H1 (cell line): ENCODE data around the gene C1QTNF1.

ENCODE experiments used
- EP300 ChIP-seq, 2 experiments: IDR thresholded peaks; 1 replicate in 1 of 2; 2 replicates in 1 of 2; pipeline ENCODE4 v1.6.1; 2011 to 2012; ENCODE audit warnings: low read depth in 2 of 2, low read length in 2 of 2, mild to moderate bottlenecking in 2 of 2, borderline replicate concordance in 1 of 2, inconsistent platforms in 1 of 2, moderate library complexity in 1 of 2
- HDAC2 ChIP-seq, 2 experiments: fragments of 300-600 bp in 1 of 2; sonication (generic) in 1 of 2; IDR thresholded peaks; 2 replicates each; pipeline ENCODE4 v1.6.1; 2011 to 2012; ENCODE audit warnings: low read depth in 2 of 2, low read length in 2 of 2, mild to moderate bottlenecking in 2 of 2, moderate library complexity in 2 of 2, borderline replicate concordance in 1 of 2, inconsistent platforms in 1 of 2
- HDAC6 ChIP-seq: IDR thresholded peaks from one replicate; pipeline ENCODE4 v1.7.1; 2012; ENCODE audit warnings: low read depth, mild to moderate bottlenecking, inconsistent platforms, low read length, moderate library complexity
- JUN ChIP-seq: IDR thresholded peaks from 2 replicates; pipeline ENCODE4 v1.6.1; 2011; ENCODE audit warnings: low read depth, mild to moderate bottlenecking, improper control_type of control experiment, low read length
- NRF1 ChIP-seq: IDR thresholded peaks from 2 replicates; pipeline ENCODE4 v1.6.1; 2011; ENCODE audit warnings: mild to moderate bottlenecking, low read depth, low read length, improper control_type of control experiment
- POLR2A ChIP-seq, 2 experiments: IDR thresholded peaks; 1 replicate in 1 of 2; 2 replicates in 1 of 2; pipeline ENCODE4 v1.6.1; 2011; ENCODE audit warnings: low read depth in 2 of 2, low read length in 2 of 2, mild to moderate bottlenecking in 2 of 2; ENCODE audit errors: control extremely low read depth in 1 of 2
- SUZ12 ChIP-seq: fragments of 200-600 bp; sonication (generic); IDR thresholded peaks from 2 replicates; pipeline ENCODE4 v1.6.1; 2012; ENCODE audit warnings: mild to moderate bottlenecking, inconsistent platforms, low read length, moderate library complexity, mixed read lengths
- TF ChIP-seq, protein P1 (sequence below), 3 experiments: IDR thresholded peaks; 1 replicate in 2 of 3; 2 replicates in 1 of 3; pipeline versions ENCODE4 v1.5.1 to v1.6.1; 2011; ENCODE audit warnings: low read length in 3 of 3, mild to moderate bottlenecking in 3 of 3, inconsistent platforms in 2 of 3, low read depth in 1 of 3, moderate library complexity in 1 of 3; ENCODE audit not compliant: insufficient read depth in 1 of 3; ENCODE audit errors: control extremely low read depth in 1 of 3

DNA sequence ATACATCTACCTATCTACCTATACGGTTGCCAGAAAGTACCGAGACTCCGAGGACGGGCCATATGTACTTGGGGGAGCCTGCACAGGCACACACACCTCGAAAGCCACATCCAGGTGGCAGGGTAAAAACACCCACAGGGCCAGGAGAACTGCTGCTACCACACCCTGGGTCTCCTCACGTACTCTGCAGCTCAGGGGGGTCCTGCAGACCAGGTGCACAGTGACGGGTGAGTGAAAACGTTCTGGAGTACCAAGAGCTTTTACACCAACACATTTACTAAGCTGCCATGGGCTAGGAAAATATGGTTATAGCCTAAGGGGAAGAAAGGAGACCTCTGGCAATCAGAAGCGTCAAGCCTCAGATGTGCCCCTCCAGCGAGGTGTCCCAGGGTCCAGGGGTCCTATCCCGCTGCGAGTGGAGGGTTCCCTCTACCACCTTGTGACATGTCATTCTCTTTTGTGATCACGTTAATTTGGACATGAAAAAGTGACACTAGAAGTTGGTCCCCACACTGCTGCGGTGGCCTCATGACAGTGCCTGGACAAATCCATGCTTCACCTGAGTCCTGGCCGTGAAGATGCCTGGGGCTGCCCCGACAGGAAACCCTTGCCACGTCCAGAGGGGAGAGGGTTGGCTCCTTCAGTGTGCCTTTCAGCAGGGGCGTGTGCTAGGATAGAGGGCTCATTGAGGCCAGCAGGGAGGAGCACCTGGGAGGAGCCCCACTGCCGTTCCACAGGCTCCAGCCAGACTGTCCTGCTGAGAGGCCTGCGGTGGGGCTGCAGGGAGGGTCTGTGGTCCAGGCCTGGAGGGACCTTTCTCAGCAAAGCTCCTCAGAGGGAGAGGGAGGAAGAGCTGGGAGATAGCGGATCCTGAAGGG lies 16.2 kb upstream of the C1QTNF1 start:
- TF ChIP-seq, protein P1, sequence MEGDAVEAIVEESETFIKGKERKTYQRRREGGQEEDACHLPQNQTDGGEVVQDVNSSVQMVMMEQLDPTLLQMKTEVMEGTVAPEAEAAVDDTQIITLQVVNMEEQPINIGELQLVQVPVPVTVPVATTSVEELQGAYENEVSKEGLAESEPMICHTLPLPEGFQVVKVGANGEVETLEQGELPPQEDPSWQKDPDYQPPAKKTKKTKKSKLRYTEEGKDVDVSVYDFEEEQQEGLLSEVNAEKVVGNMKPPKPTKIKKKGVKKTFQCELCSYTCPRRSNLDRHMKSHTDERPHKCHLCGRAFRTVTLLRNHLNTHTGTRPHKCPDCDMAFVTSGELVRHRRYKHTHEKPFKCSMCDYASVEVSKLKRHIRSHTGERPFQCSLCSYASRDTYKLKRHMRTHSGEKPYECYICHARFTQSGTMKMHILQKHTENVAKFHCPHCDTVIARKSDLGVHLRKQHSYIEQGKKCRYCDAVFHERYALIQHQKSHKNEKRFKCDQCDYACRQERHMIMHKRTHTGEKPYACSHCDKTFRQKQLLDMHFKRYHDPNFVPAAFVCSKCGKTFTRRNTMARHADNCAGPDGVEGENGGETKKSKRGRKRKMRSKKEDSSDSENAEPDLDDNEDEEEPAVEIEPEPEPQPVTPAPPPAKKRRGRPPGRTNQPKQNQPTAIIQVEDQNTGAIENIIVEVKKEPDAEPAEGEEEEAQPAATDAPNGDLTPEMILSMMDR (IDR thresholded peaks at IDR 0.05; ENCODE audit: control extremely low read depth in 1 of 3, insufficient read depth in 1 of 3, low read depth in 1 of 3, low read length in 3 of 3): no peak
- TF ChIP-seq POLR2A (IDR thresholded peaks at IDR 0.05; ENCODE audit: control extremely low read depth in 1 of 2, low read depth in 2 of 2, low read length in 2 of 2): no peak
- TF ChIP-seq NRF1: no peak
- TF ChIP-seq HDAC6: no peak
- TF ChIP-seq JUN: no peak
- TF ChIP-seq SUZ12: no peak
- TF ChIP-seq HDAC2 (IDR thresholded peaks at IDR 0.05; ENCODE audit: borderline replicate concordance in 1 of 2, low read depth in 2 of 2, low read length in 2 of 2): no peak
- TF ChIP-seq EP300 (IDR thresholded peaks at IDR 0.05; ENCODE audit: borderline replicate concordance in 1 of 2, low read depth in 2 of 2, low read length in 2 of 2): no peak
